A549 (cell line): ENCODE measurements around the gene SCPEP1. TPM values are rescaled to one million over a fixed set of nuclear protein-coding genes. Genes with fewer than 3 reads are reported as not detected.

Experiments
- ATAC-seq, 2 experiments: fragments of 200-7000 bp in 1 of 2; fragments of >200 bp in 1 of 2; cut with Nextera tagmentation in 1 of 2; cut with Tn5 transposase in 1 of 2; 3 replicates each; pipeline versions ENCODE4 v1.8.0 to v1.9.1; 2018 to 2020; ENCODE audit warnings: mild to moderate bottlenecking in 1 of 2, moderate library complexity in 1 of 2
- CTCF ChIA-PET: fragments of 300-600 bp; sonication (Branson Sonifier 250); formaldehyde crosslinking; extraction: SDS; loops from one replicate; lab custom pipeline; 2021; ENCODE audit warnings: antibody characterized with exemption, inconsistent platforms; lab: Yijun Ruan, JAX
- POLR2A ChIA-PET: fragments of 350-600 bp; formaldehyde crosslinking; extraction: SDS; loops from one replicate; lab custom pipeline; 2021; ENCODE audit warnings: antibody characterized with exemption, inconsistent platforms; lab: Yijun Ruan, JAX
- DNase-seq, 2 experiments: peaks; one replicate each; pipeline versions ENCODE4 v3.0.0 to v3.0.0-alpha.2; 2011 to 2016; ENCODE audit warnings: low read depth in 1 of 2, low spot score in 1 of 2
- FAIRE-seq: peaks from 2 replicates; lab custom pipeline; 2011; peaks lifted over from hg19 to GRCh38; lab: Jason Lieb, UNC
- H3K27ac ChIP-seq, 2 experiments: fragments of >200 bp; sonication (Bioruptor Twin); formaldehyde crosslinking; 3 replicates each; pipeline ENCODE4 v1.5.1; 2016 to 2017
- H3K4me1 ChIP-seq: fragments of >200 bp; sonication (Bioruptor Twin); formaldehyde crosslinking; 3 replicates; pipeline ENCODE4 v1.6.1; 2016
- H3K4me2 ChIP-seq: fragments of >200 bp; sonication (Bioruptor Twin); formaldehyde crosslinking; 3 replicates; pipeline ENCODE4 v1.6.1; 2016
- H3K4me3 ChIP-seq: fragments of >200 bp; sonication (Bioruptor Twin); formaldehyde crosslinking; 3 replicates; pipeline ENCODE4 v1.5.1; 2016
- H3K9me3 ChIP-seq: fragments of >200 bp; sonication (Bioruptor Twin); formaldehyde crosslinking; 3 replicates; pipeline ENCODE4 v1.6.1; 2016
- CBX2 ChIP-seq: fragments of 200-600 bp; sonication (generic); IDR thresholded peaks from 2 replicates; pipeline ENCODE4 v1.6.1; 2016; ENCODE audit warnings: low read depth, mild to moderate bottlenecking, borderline replicate concordance
- CBX8 ChIP-seq: fragments of 200-600 bp; sonication (generic); IDR thresholded peaks from 2 replicates; pipeline ENCODE4 v1.6.1; 2016
- CHD2 ChIP-seq: fragments of 150-350 bp; IDR thresholded peaks from 2 replicates; pipeline ENCODE4 v1.6.1; 2014; ENCODE audit warnings: low read length; ENCODE audit not compliant: partially characterized antibody
- KDM5A ChIP-seq: fragments of 200-600 bp; sonication (generic); IDR thresholded peaks from 2 replicates; pipeline ENCODE4 v1.6.1; 2016; ENCODE audit warnings: antibody characterized with exemption, mild to moderate bottlenecking
- MAFK ChIP-seq: fragments of 450-650 bp; IDR thresholded peaks from 2 replicates; pipeline ENCODE4 v1.6.1; 2014; ENCODE audit not compliant: partially characterized antibody
- MYC ChIP-seq: IDR thresholded peaks from 2 replicates; pipeline ENCODE4 v1.6.1; 2012; ENCODE audit warnings: mild to moderate bottlenecking, inconsistent platforms, low read length, improper control_type of control experiment, borderline replicate concordance
- NFE2L2 ChIP-seq: fragments of 150-350 bp; conservative IDR thresholded peaks from 2 replicates; pipeline ENCODE4 v1.6.1; 2014; ENCODE audit warnings: low read length
- PHF8 ChIP-seq: fragments of 200-600 bp; sonication (generic); IDR thresholded peaks from 2 replicates; pipeline ENCODE4 v1.6.1; 2016; ENCODE audit warnings: low read depth, mild to moderate bottlenecking, antibody characterized with exemption, moderate library complexity, borderline replicate concordance
- RFX5 ChIP-seq: fragments of 450-650 bp; IDR thresholded peaks from 2 replicates; pipeline ENCODE4 v1.7.1; 2014; ENCODE audit warnings: antibody characterized with exemption, mild to moderate bottlenecking, moderate library complexity
- RNF2 ChIP-seq: fragments of 200-600 bp; sonication (generic); IDR thresholded peaks from 2 replicates; pipeline ENCODE4 v1.6.1; 2016; ENCODE audit warnings: low read depth, mild to moderate bottlenecking, antibody characterized with exemption, moderate library complexity, borderline replicate concordance
- SREBF2 ChIP-seq: fragments of 450-650 bp; IDR thresholded peaks from 2 replicates; pipeline ENCODE4 v1.6.1; 2014; ENCODE audit warnings: mild to moderate bottlenecking, moderate library complexity
- TP53 ChIP-seq: fragments of 250-450 bp; sonication (Bioruptor Pico); IDR thresholded peaks from 2 replicates; pipeline ENCODE4 v1.5.0; 2021; ENCODE audit warnings: mild to moderate bottlenecking, moderate library complexity
- ZC3H11A ChIP-seq: fragments of 450-650 bp; IDR thresholded peaks from 2 replicates; pipeline ENCODE4 v1.6.1; 2014; ENCODE audit warnings: antibody characterized with exemption, mild to moderate bottlenecking
- ZNF302 ChIP-seq: fragments of 250-450 bp; sonication (Bioruptor Pico); IDR thresholded peaks from 2 replicates; pipeline ENCODE4 v1.9.0; 2021; ENCODE audit warnings: inconsistent platforms, mild to moderate bottlenecking, moderate library complexity
- WGBS: methylation state at CpG from one replicate; pipeline ENCODE4 v1.1.6; 2017; ENCODE audit errors: missing lambda C conversion rate; 5-methylcytosine and 5-hydroxymethylcytosine counted together
- polyA plus RNA-seq, 4 experiments: library from polyadenylated mRNA; depleted of rRNA in 3 of 4; stranded (reverse); fragments of >200 nt; fragmentation: RNase III in 1 of 4; extraction: RNeasy Plus Mini Kit Qiagen cat#74134 plus additional on column Dnase treatment in 1 of 4; gene quantifications; 2 replicates in 3 of 4; 3 replicates in 1 of 4; pipeline ENCODE4 v1.2.3, GENCODE V29; 2011 to 2017
- TF ChIP-seq, protein P1 (sequence below): fragments of >200 bp; sonication (Bioruptor Twin); formaldehyde crosslinking; IDR thresholded peaks from 3 replicates; pipeline ENCODE4 v1.5.1; 2016
- TF ChIP-seq, protein P2 (sequence below): fragments of 250-450 bp; sonication (Bioruptor Pico); IDR thresholded peaks from 2 replicates; pipeline ENCODE4 v1.5.0; 2020; ENCODE audit warnings: low read depth, mild to moderate bottlenecking, moderate library complexity

SCPEP1 gene
- polyA plus RNA-seq, 2 of the 4 experiments (the other 2 are of a cell fraction): 44.5 to 45.0 TPM

DNA sequence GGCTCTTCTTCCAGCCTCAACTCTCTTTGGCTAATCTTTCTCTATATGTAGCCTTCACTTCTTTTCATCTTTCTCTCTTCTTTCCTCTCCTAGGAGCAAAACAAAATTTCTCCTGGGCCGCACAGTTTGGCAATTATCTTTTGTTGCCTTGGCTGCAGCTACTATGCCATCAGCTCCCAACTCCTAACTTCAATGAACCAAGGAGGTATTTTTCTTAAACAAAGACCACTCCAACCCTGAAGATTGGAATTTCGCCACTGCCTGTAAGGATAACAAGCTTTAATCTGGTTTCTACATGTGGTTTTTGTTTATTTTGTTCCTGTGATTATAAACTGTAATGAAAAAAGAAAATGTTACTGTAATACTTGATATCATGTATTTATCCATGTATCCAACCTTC lies 2.3 kb upstream of the SCPEP1 start (continued):
- TF ChIP-seq, protein P1, sequence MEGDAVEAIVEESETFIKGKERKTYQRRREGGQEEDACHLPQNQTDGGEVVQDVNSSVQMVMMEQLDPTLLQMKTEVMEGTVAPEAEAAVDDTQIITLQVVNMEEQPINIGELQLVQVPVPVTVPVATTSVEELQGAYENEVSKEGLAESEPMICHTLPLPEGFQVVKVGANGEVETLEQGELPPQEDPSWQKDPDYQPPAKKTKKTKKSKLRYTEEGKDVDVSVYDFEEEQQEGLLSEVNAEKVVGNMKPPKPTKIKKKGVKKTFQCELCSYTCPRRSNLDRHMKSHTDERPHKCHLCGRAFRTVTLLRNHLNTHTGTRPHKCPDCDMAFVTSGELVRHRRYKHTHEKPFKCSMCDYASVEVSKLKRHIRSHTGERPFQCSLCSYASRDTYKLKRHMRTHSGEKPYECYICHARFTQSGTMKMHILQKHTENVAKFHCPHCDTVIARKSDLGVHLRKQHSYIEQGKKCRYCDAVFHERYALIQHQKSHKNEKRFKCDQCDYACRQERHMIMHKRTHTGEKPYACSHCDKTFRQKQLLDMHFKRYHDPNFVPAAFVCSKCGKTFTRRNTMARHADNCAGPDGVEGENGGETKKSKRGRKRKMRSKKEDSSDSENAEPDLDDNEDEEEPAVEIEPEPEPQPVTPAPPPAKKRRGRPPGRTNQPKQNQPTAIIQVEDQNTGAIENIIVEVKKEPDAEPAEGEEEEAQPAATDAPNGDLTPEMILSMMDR: no peak
- TF ChIP-seq RNF2 (no peak), TP53 (CRISPR knock-in tag) (no peak), ZNF302 (no peak), RFX5 (no peak)
- TF ChIP-seq, all 56 proteins: peak for 0

DNA sequence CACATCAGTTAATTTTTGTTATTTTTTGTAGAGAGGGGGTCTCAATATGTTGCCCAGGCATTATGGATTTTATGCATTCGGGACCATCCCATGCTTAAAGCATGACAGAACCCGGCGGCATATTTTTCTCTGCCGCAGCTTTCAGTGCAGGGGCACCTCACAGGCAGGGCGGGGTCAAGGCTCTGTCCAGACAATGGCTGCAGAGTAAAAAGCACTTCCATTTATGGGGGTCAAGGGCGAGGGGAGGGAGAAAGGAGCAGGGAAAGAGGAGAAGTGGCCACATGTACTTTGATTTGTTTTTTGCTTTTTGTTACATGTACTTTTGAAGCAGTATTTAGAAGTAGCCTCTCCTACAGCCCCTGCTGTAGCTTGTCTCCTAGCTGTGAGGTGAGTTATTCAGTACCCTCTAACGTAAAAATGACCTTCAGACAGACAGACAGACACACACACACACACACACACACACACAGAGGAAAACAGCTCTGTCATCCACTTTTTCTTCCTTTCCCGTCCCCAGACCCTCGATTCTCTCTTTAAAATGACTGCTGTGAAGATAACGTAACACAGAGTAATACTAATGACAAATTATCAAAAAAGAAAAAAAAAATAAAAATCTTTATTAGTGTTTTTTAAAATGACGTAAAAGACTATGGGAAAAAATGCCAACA lies 856 bp upstream of the SCPEP1 start:
- Histone ChIP-seq H3K9me3 (no peaks in the 10 kb centered on the region), H3K4me1 (peaks cover 11% of the 10 kb centered on the region; the same call in 1 of the 3 replicates)
- DNase-seq: no peak
- CTCF ChIA-PET: interaction anchor here (2.5 to 2.8 kb wide), 2 partner anchors 33 to 158 kb away, joined by 7 to 10 read pairs; no protein-coding TSS in a partner anchor
- TF ChIP-seq RFX5: no peak
- no peak for TF ChIP-seq CBX2
- no peak for TF ChIP-seq SREBF2
- TF ChIP-seq, protein P2, sequence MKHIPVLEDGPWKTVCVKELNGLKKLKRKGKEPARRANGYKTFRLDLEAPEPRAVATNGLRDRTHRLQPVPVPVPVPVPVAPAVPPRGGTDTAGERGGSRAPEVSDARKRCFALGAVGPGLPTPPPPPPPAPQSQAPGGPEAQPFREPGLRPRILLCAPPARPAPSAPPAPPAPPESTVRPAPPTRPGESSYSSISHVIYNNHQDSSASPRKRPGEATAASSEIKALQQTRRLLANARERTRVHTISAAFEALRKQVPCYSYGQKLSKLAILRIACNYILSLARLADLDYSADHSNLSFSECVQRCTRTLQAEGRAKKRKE (CRISPR knock-in tag): no peak
- no peak for TF ChIP-seq CHD2
- TF ChIP-seq PHF8: peak; percentile 8; the same call in 1 of the 2 replicates
- no peak for TF ChIP-seq RNF2
- TF ChIP-seq CBX8: no peak
- TF ChIP-seq, all 56 proteins: peak for 1
- Histone ChIP-seq H3K4me3 (peak overlapping the region; percentile 51), H3K27ac (no peak overlapping the region; a peak in 1 of 6 replicates), H3K4me2 (peak overlapping the region; percentile 69)
- FAIRE-seq (no peak), ATAC-seq (no peak)
- WGBS: 50% methylated on average over 11 of the region's 11 CpGs
- POLR2A ChIA-PET: interaction anchor here (0.5 to 1.2 kb wide), 4 partner anchors 10 to 143 kb away, joined by 3 to 4 read pairs (median 4); partner anchors contain the start of genes C17orf67 and DGKE

DNA sequence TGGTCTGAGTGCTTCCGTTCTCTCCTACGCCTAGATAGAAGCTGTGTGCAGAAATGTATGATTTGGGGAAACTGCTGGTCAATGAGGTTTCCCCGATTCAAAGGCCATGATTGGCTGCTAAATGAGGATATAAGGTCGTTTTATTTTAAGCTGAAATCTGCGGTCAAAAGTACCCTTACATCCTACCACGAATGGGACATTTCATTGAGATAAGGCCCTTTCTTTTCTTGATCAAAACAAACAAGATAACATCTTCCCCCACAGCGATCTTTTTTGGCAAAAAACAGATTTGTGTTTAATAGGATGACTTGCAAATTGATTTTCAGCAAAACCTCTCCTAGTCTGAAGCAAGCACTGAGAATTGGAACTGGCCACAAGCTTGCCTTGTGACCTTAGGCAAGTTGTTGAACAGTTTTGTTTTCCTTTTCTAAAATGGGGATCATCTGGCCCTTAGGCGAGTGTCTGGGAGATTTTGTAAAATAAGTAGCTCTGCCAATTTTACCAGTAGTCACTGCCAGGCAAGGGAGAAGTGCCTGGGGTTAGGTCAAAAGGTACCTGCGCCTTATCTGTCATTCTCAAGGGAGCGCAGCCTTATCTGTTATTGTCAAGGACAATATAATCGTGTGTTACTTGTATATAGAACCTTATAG lies 635 bp downstream of the SCPEP1 start:
- Histone ChIP-seq H3K27ac (peak overlapping the region; percentile 36 to 57; a peak in 5 of 6 replicates), H3K4me3 (peak overlapping the region; percentile 51), H3K9me3 (no peaks in the 10 kb centered on the region), H3K4me1 (peaks cover 11% of the 10 kb centered on the region; the same call in 1 of the 3 replicates), H3K4me2 (peak overlapping the region; percentile 69)
- TF ChIP-seq MYC (no peak), ZC3H11A (no peak), MAFK (peak; percentile 42), KDM5A (no peak), NFE2L2 (peak; percentile 81)
- ChIA-PET CTCF (interaction anchor here (0.5 to 2.0 kb wide), 5 partner anchors 9 to 159 kb away, joined by 3 to 6 read pairs (median 4); partner anchors contain the start of gene COIL), POLR2A (interaction anchor here (0.7 to 1.3 kb wide), 7 partner anchors 16 to 1104 kb away, joined by 3 to 6 read pairs (median 3); partner anchors contain the start of genes C17orf67, DGKE and TRIM25)
- peak in 1 of 2 experiments; percentile 6; a peak in 2 of 6 replicates for ATAC-seq
- FAIRE-seq: no peak
- whole genome bisulfite sequencing: 52% methylated on average over 11 of the region's 11 CpGs
- no peak for DNase-seq
